B cell (primary cell): ENCODE results near the gene SMOC1. TPM values are rescaled to one million over a fixed set of nuclear protein-coding genes. Genes with fewer than 3 reads are reported as not detected.

Source experiments
- ATAC-seq: fragments of 200-7000 bp; cut with Tn5 transposase; one replicate; pipeline ENCODE4 v1.10.0; 2021; ENCODE audit warnings: low read depth, mild to moderate bottlenecking, moderate number of reproducible peaks, moderate library complexity
- CTCF ChIA-PET: fragments of 350-600 bp; sonication (Branson Sonifier 250); formaldehyde crosslinking; loops from one replicate; lab custom pipeline; 2021; ENCODE audit warnings: antibody characterized with exemption, inconsistent platforms; lab: Charles Lee
- POLR2A ChIA-PET: fragments of 350-600 bp; sonication (Branson Sonifier 250); formaldehyde crosslinking; loops from one replicate; lab custom pipeline; 2021; ENCODE audit warnings: antibody characterized with exemption; lab: Charles Lee
- DNase-seq: peaks from one replicate; pipeline ENCODE4 v3.0.0; 2013
- H2AFZ ChIP-seq: 2 replicates; pipeline ENCODE4 v1.6.1; 2012; ENCODE audit warnings: mild to moderate bottlenecking, low read depth, low read length; ENCODE audit not compliant: insufficient read depth, poor library complexity, severe bottlenecking
- H3K27ac ChIP-seq, 2 donors: 1 replicate in 1 of 2; 2 replicates in 1 of 2; pipeline ENCODE4 v1.5.1; 2012 to 2013; ENCODE audit warnings: low read length in 2 of 2, mild to moderate bottlenecking in 2 of 2, moderate library complexity in 1 of 2
- H3K27me3 ChIP-seq, 4 experiments: fragments of 200-600 bp in 1 of 4; sonication (generic) in 1 of 4; replicated peaks in 1 of 4; 1 replicate in 2 of 4; 2 replicates in 2 of 4; pipeline versions ENCODE4 v1.6.1 to v1.7.0; 2013 to 2016; ENCODE audit warnings: low read length in 3 of 4, mild to moderate bottlenecking in 2 of 4, mixed read lengths in 1 of 4, moderate library complexity in 1 of 4; ENCODE audit not compliant: insufficient read depth in 4 of 4, control insufficient read depth in 3 of 4; ENCODE audit errors: control extremely low read depth in 1 of 4
- H3K36me3 ChIP-seq, 2 experiments: replicated peaks in 1 of 2; 1 replicate in 1 of 2; 2 replicates in 1 of 2; pipeline versions ENCODE4 v1.6.1 to v1.7.1; 2013; ENCODE audit warnings: low read length in 1 of 2; ENCODE audit not compliant: insufficient read depth in 2 of 2, control insufficient read depth in 1 of 2; ENCODE audit errors: control extremely low read depth in 1 of 2, extremely low read depth in 1 of 2
- H3K4me1 ChIP-seq, 2 donors: fragments of 200-600 bp in 1 of 2; sonication (generic) in 1 of 2; 1 replicate in 1 of 2; 2 replicates in 1 of 2; pipeline versions ENCODE4 v1.5.1 to v1.6.1; 2013 to 2017; ENCODE audit warnings: low read length in 2 of 2; ENCODE audit not compliant: control insufficient read depth in 2 of 2, insufficient read depth in 2 of 2
- H3K4me2 ChIP-seq: replicated peaks from 2 replicates; pipeline ENCODE3; 2012; ENCODE audit warnings: mild to moderate bottlenecking, low read depth, low read length; ENCODE audit not compliant: poor library complexity, severe bottlenecking
- H3K4me3 ChIP-seq, 5 experiments: fragments of 200-600 bp in 1 of 5; sonication (generic) in 1 of 5; 1 replicate in 3 of 5; 2 replicates in 2 of 5; pipeline versions ENCODE4 v1.5.1 to v1.7.0; 2011 to 2016; ENCODE audit warnings: low read length in 4 of 5, mild to moderate bottlenecking in 4 of 5, low read depth in 2 of 5, control low read depth in 1 of 5, moderate library complexity in 1 of 5; ENCODE audit not compliant: insufficient read depth in 1 of 5; ENCODE audit errors: control extremely low read depth in 1 of 5, extremely low read depth in 1 of 5
- H3K79me2 ChIP-seq: fragments of 200-600 bp; sonication (generic); one replicate; pipeline ENCODE4 v1.6.0; 2016; ENCODE audit warnings: low read length; ENCODE audit not compliant: control insufficient read depth, insufficient read depth
- H3K9ac ChIP-seq: fragments of 200-600 bp; sonication (generic); 2 replicates; pipeline ENCODE4 v1.6.1; 2017; ENCODE audit warnings: mild to moderate bottlenecking, low read length, moderate library complexity
- H3K9me3 ChIP-seq, 3 donors: one replicate each; pipeline versions ENCODE4 v1.6.1 to v1.7.1; 2013; ENCODE audit warnings: low read length in 2 of 3; ENCODE audit not compliant: control insufficient read depth in 2 of 3, insufficient read depth in 1 of 3; ENCODE audit errors: control extremely low read depth in 1 of 3
- H4K20me1 ChIP-seq: 2 replicates; pipeline ENCODE4 v1.6.0; 2012; ENCODE audit warnings: mild to moderate bottlenecking, low read length; ENCODE audit not compliant: insufficient read depth, control insufficient read depth, poor library complexity, severe bottlenecking
- H3K27ac Mint-ChIP-seq: one replicate; pipeline ENCODE4 v1.8.0; 2021; ENCODE audit warnings: mixed read lengths
- H3K27me3 Mint-ChIP-seq: one replicate; pipeline ENCODE4 v1.8.0; 2021; ENCODE audit warnings: mixed read lengths
- H3K4me1 Mint-ChIP-seq: one replicate; pipeline ENCODE4 v1.8.0; 2021; ENCODE audit warnings: mixed read lengths
- H3K4me3 Mint-ChIP-seq: one replicate; pipeline ENCODE4 v1.8.0; 2021; ENCODE audit warnings: mixed read lengths
- H3K9me3 Mint-ChIP-seq: one replicate; pipeline ENCODE4 v1.8.0; 2022; ENCODE audit warnings: mixed read lengths; ENCODE audit not compliant: insufficient read depth
- EZH2 ChIP-seq: IDR thresholded peaks from 2 replicates; pipeline ENCODE4 v1.6.1; 2012; ENCODE audit warnings: borderline replicate concordance, low read depth, mild to moderate bottlenecking, moderate library complexity, low read length; ENCODE audit not compliant: insufficient read depth, poor library complexity, severe bottlenecking
- WGBS: methylation state at CpG from one replicate; pipeline ENCODE4 v1.1.5; 2013; ENCODE audit warnings: missing lambda C conversion rate; ENCODE audit not compliant: insufficient coverage; 5-methylcytosine and 5-hydroxymethylcytosine counted together
- intact Hi-C: fragments of 100-400 bp; cut with micrococcal nuclease; formaldehyde crosslinking; loops from one replicate; pipeline ENCODE4 v1.10.0; 2022
- polyA plus RNA-seq: library from polyadenylated mRNA; depleted of rRNA; stranded (reverse); fragments of >200 nt; gene quantifications from 2 replicates; pipeline ENCODE4 v1.2.3, GENCODE V29; 2012
- total RNA-seq, 2 donors: library from RNA; stranded (reverse); fragments of 120-200 nt in 1 of 2; gene quantifications; 1 replicate in 1 of 2; 2 replicates in 1 of 2; pipeline versions ENCODE4 v1.2.3 to v1.2.4, GENCODE V29; 2013 to 2022
- TF ChIP-seq, protein P1 (sequence below): fragments of 200-600 bp; IDR thresholded peaks from one replicate; pipeline ENCODE4 v1.8.0; 2022; ENCODE audit warnings: antibody characterized with exemption, mild to moderate bottlenecking

Gene SMOC1
- total and polyA plus RNA-seq, 2 donors (not counting 1 experiment from before 2014, with no cell fraction given): 0.04 to 0.84 TPM

DNA sequence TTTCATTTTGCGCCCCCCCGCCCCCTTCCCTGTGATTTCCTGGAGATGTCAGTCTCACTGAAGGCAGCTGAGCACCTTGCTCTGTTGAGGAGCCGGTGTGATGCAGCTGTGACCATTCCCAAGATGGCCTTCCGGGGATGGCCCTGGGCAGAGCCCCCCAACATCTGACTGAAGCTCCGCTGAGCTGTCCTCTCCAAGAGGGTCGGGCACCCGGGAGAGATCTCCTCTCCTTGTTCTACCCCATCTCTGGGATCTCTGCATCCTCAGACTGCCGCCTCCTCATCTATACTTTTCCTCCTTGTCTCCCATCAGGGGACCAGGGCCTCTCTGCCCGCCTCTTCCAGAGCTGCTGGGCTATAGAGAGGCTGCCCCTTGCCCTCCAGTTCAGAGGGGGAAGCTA, 965 bp upstream of the SMOC1 start:
- Histone ChIP-seq H3K9me3 (peaks cover 0 to 4% (median 0%) of the 10 kb centered on the region in 3 donors), H2AFZ (no peak overlapping the region), H3K27me3 (peaks cover 0 to 17% (median 9%) of the 10 kb centered on the region in 4 experiments), H3K9ac (no peak overlapping the region), H3K4me1 (peaks cover 0 to 4% of the 10 kb centered on the region in 2 donors), H4K20me1 (no peaks in the 10 kb centered on the region), H3K36me3 (no peaks in the 10 kb centered on the region), H3K27ac (no peak overlapping the region), H3K79me2 (no peaks in the 10 kb centered on the region), H3K4me2 (no peak overlapping the region), H3K4me3 (no peak overlapping the region)
- intact Hi-C loops: no loop called here
- 94% methylated on average over 5 of the region's 9 CpGs for WGBS
- peaks cover 2% of the 10 kb centered on the region for H3K4me1 Mint-ChIP-seq
- H3K9me3 Mint-ChIP-seq: peaks cover 5% of the 10 kb centered on the region
- ChIA-PET POLR2A (no interaction called here), CTCF (no interaction called here)
- H3K27ac Mint-ChIP-seq: no peak overlapping the region
- no peak overlapping the region for H3K4me3 Mint-ChIP-seq
- peaks cover 70% of the 10 kb centered on the region for H3K27me3 Mint-ChIP-seq
- DNase-seq: no peak
- no peak for TF ChIP-seq EZH2
- TF ChIP-seq, protein P1, sequence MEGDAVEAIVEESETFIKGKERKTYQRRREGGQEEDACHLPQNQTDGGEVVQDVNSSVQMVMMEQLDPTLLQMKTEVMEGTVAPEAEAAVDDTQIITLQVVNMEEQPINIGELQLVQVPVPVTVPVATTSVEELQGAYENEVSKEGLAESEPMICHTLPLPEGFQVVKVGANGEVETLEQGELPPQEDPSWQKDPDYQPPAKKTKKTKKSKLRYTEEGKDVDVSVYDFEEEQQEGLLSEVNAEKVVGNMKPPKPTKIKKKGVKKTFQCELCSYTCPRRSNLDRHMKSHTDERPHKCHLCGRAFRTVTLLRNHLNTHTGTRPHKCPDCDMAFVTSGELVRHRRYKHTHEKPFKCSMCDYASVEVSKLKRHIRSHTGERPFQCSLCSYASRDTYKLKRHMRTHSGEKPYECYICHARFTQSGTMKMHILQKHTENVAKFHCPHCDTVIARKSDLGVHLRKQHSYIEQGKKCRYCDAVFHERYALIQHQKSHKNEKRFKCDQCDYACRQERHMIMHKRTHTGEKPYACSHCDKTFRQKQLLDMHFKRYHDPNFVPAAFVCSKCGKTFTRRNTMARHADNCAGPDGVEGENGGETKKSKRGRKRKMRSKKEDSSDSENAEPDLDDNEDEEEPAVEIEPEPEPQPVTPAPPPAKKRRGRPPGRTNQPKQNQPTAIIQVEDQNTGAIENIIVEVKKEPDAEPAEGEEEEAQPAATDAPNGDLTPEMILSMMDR: no peak
- no peak for ATAC-seq

DNA sequence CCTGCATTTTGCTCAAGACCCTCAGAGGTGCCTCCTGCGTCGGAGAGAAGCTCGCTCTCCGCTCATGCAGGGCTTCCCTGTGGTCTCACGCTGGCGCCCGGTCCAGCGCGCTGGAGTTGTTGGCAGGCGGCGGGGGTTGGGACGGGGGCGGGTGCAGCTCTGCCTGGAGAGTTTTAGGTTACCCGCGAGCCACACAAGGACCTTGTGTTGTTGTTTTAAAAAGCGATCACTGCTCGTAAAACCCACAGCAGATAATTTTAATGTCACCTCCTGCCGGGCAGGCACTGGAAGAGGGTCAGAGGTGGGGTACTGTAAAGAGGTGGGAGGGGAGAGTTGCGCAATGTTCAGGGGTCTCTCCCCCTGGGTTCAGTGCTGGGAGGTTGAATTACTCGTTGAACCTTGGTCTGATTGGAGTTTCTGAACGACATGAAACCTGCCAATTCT, 850 bp downstream of the SMOC1 start:
- Histone ChIP-seq H3K27me3 (peaks cover 0 to 13% (median 9%) of the 10 kb centered on the region in 4 experiments), H3K4me1 (peaks cover 0 to 4% of the 10 kb centered on the region in 2 donors), H4K20me1 (no peaks in the 10 kb centered on the region), H2AFZ (no peak overlapping the region), H3K36me3 (no peaks in the 10 kb centered on the region), H3K27ac (no peak overlapping the region), H3K4me3 (no peak overlapping the region), H3K79me2 (no peaks in the 10 kb centered on the region), H3K9ac (no peak overlapping the region), H3K9me3 (no peaks in the 10 kb centered on the region), H3K4me2 (no peak overlapping the region)
- ChIA-PET CTCF (no interaction called here), POLR2A (no interaction called here)
- TF ChIP-seq EZH2: no peak
- TF ChIP-seq, protein P1: no peak
- H3K4me1 Mint-ChIP-seq: peaks cover 2% of the 10 kb centered on the region
- H3K9me3 Mint-ChIP-seq: no peaks in the 10 kb centered on the region
- intact Hi-C loops: no loop called here
- ATAC-seq (no peak), DNase-seq (no peak)
- H3K4me3 Mint-ChIP-seq: no peak overlapping the region
- 23% methylated on average over 11 of the region's 21 CpGs for WGBS
- H3K27me3 Mint-ChIP-seq: peaks cover 72% of the 10 kb centered on the region
- no peak overlapping the region for H3K27ac Mint-ChIP-seq
